Effector memory CD4-positive, alpha-beta T cell (primary cell): ENCODE data around the gene TRPV5.

Source experiments
- DNase-seq, 3 donors: peaks; one replicate each; pipeline ENCODE4 v3.0.0-alpha.2; 2020
- H3K27ac ChIP-seq: 2 replicates; pipeline ENCODE4 v1.7.0; 2013; ENCODE audit warnings: mild to moderate bottlenecking, low read length, moderate library complexity; ENCODE audit not compliant: insufficient read depth, poor library complexity, severe bottlenecking
- H3K27me3 ChIP-seq: replicated peaks from 2 replicates; pipeline ENCODE4 v1.7.0; 2013; ENCODE audit warnings: mild to moderate bottlenecking, low read length; ENCODE audit not compliant: insufficient read depth, control insufficient read depth, poor library complexity, severe bottlenecking
- H3K36me3 ChIP-seq: 2 replicates; pipeline ENCODE4 v1.7.0; 2013; ENCODE audit warnings: mild to moderate bottlenecking, low read length, moderate library complexity; ENCODE audit not compliant: control insufficient read depth, insufficient read depth
- H3K4me1 ChIP-seq: 2 replicates; pipeline ENCODE4 v1.7.0; 2013; ENCODE audit warnings: low read length, mild to moderate bottlenecking; ENCODE audit not compliant: control insufficient read depth, insufficient read depth, poor library complexity, severe bottlenecking
- H3K4me3 ChIP-seq: 2 replicates; pipeline ENCODE4 v1.7.0; 2013; ENCODE audit warnings: low read length, low read depth, mild to moderate bottlenecking; ENCODE audit not compliant: insufficient read depth, poor library complexity, severe bottlenecking
- H3K9me3 ChIP-seq: 2 replicates; pipeline ENCODE4 v1.7.0; 2013; ENCODE audit warnings: mild to moderate bottlenecking, low read length, moderate library complexity; ENCODE audit not compliant: control insufficient read depth

TRPV5 gene

GRCh38 chr7:142899661-142900060 lies 33.9 kb downstream of the TRPV5 start:
- H3K4me1 ChIP-seq = no peaks in the 10 kb centered on the region
- H3K4me3 ChIP-seq = no peak overlapping the region
- H3K9me3 ChIP-seq = no peaks in the 10 kb centered on the region
- no peak overlapping the region for H3K27ac ChIP-seq
- no peaks in the 10 kb centered on the region for H3K36me3 ChIP-seq
- no peaks in the 10 kb centered on the region for H3K27me3 ChIP-seq
- no peak for DNase-seq

DNA sequence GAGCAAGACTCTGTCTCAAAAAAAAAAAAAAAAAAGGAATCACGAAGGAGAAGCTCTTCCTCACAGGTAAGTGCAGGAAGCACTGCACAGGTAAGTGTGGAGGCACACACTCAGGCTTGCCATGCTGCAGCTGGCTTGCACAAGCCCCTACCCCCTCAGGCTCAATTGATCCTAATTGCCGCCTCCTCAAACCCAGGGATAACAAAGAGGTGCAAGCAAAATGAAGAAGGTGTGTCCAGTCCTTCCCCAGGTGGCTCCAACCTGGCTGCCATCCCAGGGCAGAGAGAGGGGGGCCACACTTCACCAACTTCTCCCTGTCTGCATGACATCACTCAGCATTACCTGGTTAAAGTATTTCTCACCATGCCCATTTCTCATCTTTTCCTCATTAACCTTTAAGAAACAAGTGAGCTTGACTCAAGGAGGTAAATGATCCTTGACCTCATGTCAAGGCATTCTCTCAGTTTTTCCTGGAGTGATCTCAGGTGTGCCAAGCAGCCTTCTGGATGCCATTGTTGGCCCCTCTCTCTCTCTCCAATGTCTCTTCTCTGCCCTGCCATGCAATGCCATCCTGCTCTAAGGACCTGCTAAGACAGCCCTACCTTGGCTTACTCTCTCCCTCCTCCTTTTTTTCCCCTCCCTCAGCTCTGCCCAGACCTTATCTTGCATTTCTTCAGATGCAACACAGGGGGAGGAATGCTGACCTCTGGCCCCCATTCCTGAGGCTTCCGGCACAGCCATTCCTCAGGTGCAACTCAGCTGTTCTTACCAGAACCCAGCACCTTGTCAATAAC lies 35.0 kb downstream of the TRPV5 start:
- H3K4me1 ChIP-seq = no peaks in the 10 kb centered on the region

GRCh38 chr7:142897691-142898090 lies 35.9 kb downstream of the TRPV5 start:
- no peak for DNase-seq
- H3K36me3 ChIP-seq = no peaks in the 10 kb centered on the region
- H3K4me3 ChIP-seq = no peak overlapping the region
- H3K27me3 ChIP-seq = no peaks in the 10 kb centered on the region
- no peak overlapping the region for H3K27ac ChIP-seq
- H3K9me3 ChIP-seq = no peaks in the 10 kb centered on the region
- H3K4me1 ChIP-seq = no peaks in the 10 kb centered on the region

More for the DNA sequence above, 35.0 kb downstream of the TRPV5 start:
- Histone ChIP-seq H3K27ac (no peak overlapping the region), H3K36me3 (no peaks in the 10 kb centered on the region), H3K4me3 (no peak overlapping the region), H3K27me3 (no peaks in the 10 kb centered on the region), H3K9me3 (no peaks in the 10 kb centered on the region)
- no peak for DNase-seq

DNA sequence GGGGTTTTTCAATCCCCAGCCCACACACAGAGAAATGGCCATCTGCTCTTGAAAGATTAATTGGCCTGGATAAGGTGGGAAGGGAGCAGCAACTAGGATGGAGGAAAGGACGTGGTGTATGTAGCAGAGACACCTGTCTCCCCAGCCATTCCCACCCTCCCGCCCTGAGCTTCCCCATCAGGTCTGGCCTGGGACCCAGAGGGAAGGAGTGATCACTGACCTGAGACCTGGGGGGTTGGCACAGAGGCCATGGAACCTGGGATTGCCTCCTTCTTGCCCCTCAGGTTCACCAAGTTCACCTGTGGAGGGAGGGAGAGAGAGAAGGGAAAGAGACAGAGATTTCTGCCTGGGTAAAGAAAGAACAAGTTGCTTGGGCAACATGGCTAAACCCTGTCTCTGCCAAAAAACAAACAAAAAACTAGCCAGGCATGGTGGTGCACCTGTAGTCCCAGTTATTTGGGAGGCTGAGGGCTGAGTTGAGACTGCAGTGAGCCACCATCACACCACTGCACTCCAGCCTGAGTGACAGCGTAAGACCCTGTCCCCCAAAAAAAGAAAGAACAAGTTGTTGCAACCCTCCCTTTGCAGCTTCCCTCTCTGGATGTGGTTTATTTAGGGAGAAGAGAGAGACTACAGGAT lies 36.7 kb downstream of the TRPV5 start:
- DNase-seq = no peak
- Histone ChIP-seq H3K27me3 (no peaks in the 10 kb centered on the region), H3K36me3 (no peaks in the 10 kb centered on the region), H3K27ac (no peak overlapping the region), H3K4me1 (no peaks in the 10 kb centered on the region), H3K4me3 (no peak overlapping the region), H3K9me3 (no peaks in the 10 kb centered on the region)

DNA sequence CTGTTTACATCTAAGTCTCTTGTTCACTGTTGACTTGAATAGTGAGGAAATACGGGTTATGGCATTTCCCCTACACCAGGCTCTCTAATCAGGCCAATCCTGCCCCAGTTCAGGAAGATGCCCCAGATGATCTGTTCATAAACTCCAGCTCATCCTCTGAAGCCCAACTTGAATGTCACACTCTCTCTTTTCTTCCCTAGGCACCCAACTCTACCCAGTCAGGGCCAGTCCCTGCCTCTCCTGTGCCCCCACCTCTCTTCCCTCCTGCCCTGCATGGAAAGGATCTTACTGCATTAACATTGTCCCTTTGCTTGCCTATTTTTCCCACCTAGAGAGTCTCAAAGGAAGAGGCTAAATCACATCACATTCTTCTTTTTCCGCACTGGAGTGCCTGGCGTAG lies 37.4 kb downstream of the TRPV5 start:
- Histone ChIP-seq H3K27ac (no peak overlapping the region), H3K36me3 (no peaks in the 10 kb centered on the region), H3K4me3 (no peak overlapping the region), H3K9me3 (no peaks in the 10 kb centered on the region), H3K27me3 (no peaks in the 10 kb centered on the region), H3K4me1 (no peaks in the 10 kb centered on the region)
- no peak for DNase-seq

GRCh38 chr7:142894985-142895593 lies 38.5 kb downstream of the TRPV5 start:
- no peak overlapping the region for H3K4me3 ChIP-seq
- H3K4me1 ChIP-seq = no peaks in the 10 kb centered on the region
- no peak for DNase-seq
- no peaks in the 10 kb centered on the region for H3K27me3 ChIP-seq
- H3K27ac ChIP-seq = no peak overlapping the region
- H3K9me3 ChIP-seq = no peaks in the 10 kb centered on the region
- H3K36me3 ChIP-seq = no peaks in the 10 kb centered on the region

DNA sequence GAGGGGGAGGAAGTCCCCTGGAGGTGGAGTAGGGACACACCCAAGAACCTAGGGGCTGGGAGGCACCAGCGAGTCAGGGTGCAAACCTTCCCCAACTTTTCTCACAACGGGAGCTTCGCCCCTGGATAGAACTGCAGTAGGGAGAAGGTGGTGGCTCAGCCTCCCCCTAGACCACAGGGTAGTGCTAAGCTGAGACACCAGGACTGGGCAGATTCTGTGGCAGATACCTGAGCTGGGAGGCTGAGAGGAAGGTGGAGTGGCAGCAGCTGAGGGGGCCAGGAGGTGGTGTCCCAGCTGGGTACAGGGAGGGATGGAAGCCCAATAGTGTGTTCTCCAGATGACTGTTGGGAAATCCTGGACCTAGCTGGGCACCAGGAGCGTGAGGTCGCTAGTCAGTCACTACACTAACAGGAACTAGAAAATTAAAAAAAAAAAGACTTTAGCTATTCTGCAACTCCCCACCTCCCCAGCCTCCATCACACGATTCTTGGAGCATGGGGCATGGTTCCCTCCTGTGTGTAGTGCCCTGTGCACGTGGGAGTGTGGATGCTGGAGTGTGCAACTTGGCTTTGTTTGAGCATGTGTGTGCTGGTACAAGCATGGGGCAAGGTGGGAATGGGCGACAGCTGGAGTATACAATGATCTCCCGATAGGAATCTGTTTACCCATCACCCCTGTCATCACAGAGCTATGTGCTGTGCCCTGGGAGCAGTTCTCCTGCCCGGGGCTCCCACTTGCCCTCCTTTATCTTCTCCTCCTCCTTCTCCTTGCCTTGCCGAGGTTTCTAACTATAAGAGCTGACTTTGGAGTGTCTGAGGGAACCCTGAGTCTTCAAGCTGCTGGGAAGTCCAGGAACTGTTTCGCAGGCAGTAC lies 39.2 kb downstream of the TRPV5 start:
- H3K4me1 ChIP-seq = no peaks in the 10 kb centered on the region
- DNase-seq = no peak
- H3K27ac ChIP-seq = no peak overlapping the region
- H3K9me3 ChIP-seq = no peaks in the 10 kb centered on the region
- no peaks in the 10 kb centered on the region for H3K27me3 ChIP-seq
- no peaks in the 10 kb centered on the region for H3K36me3 ChIP-seq
- H3K4me3 ChIP-seq = no peak overlapping the region

DNA sequence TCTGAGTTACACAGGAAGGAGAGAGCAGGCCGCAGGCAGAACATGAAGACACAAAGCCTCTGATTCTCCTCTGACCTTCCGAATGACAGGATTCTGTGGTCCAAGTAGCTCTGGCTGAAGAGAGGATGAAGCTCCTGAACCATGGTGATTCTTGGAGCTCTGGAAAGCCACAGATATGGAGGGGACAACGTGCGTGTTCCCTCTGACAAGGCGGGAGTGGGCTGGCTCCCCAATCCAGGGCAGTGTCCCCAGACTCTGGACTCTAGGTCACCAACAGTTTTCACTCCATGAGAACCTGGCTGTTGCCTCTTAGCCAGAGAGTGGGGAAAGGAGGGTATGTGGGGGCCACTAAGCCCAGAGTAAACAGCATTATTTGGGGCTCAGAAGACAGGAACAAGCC lies 40.6 kb downstream of the TRPV5 start:
- H3K27ac ChIP-seq = no peak overlapping the region

GRCh38 chr7:142891490-142892082 lies 42.0 kb downstream of the TRPV5 start:
- H3K36me3 ChIP-seq = no peaks in the 10 kb centered on the region
- no peak overlapping the region for H3K4me3 ChIP-seq
- H3K4me1 ChIP-seq = no peaks in the 10 kb centered on the region
- H3K9me3 ChIP-seq = no peaks in the 10 kb centered on the region
- H3K27ac ChIP-seq = no peak overlapping the region
- H3K27me3 ChIP-seq = no peaks in the 10 kb centered on the region
- no peak for DNase-seq

More for the DNA sequence above, 40.6 kb downstream of the TRPV5 start:
- Histone ChIP-seq H3K4me1 (no peaks in the 10 kb centered on the region), H3K27me3 (no peaks in the 10 kb centered on the region), H3K36me3 (no peaks in the 10 kb centered on the region), H3K9me3 (no peaks in the 10 kb centered on the region), H3K4me3 (no peak overlapping the region)
- DNase-seq = no peak
